CD4-positive, alpha-beta T cell treated with Interleukin-4 for 4 hours (primary cell): ENCODE results near the gene CD2.
"Not testable (repeated sequence)": the region's sequence is repeated elsewhere in the genome, so short reads cannot be mapped to it uniquely, and the experiment has no call there.

ENCODE experiments used
- DNase-seq: peaks from one replicate; pipeline ENCODE4 v3.0.0-alpha.2; 2020

CD2 gene

DNA sequence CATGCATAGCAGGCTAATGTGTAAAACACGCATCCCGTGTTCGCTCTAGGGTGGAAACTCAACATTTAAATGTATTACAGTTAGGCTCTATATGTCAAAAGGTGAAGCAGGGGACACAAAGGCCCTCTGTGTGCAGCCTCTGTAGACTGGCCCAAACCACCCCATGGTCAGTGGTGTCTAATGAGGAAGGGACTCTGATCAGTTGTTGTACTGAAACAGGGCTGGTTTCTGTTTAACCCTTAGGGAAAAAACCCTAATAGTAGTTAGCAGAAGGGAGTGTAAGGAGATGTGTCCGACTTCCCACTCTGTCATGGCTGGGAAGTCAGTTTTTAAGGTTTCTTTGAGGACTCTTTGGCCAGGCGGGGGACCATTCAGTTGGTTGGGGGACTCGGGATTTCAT is 21.5 kb upstream of the CD2 start:
- no peak for DNase-seq

DNA sequence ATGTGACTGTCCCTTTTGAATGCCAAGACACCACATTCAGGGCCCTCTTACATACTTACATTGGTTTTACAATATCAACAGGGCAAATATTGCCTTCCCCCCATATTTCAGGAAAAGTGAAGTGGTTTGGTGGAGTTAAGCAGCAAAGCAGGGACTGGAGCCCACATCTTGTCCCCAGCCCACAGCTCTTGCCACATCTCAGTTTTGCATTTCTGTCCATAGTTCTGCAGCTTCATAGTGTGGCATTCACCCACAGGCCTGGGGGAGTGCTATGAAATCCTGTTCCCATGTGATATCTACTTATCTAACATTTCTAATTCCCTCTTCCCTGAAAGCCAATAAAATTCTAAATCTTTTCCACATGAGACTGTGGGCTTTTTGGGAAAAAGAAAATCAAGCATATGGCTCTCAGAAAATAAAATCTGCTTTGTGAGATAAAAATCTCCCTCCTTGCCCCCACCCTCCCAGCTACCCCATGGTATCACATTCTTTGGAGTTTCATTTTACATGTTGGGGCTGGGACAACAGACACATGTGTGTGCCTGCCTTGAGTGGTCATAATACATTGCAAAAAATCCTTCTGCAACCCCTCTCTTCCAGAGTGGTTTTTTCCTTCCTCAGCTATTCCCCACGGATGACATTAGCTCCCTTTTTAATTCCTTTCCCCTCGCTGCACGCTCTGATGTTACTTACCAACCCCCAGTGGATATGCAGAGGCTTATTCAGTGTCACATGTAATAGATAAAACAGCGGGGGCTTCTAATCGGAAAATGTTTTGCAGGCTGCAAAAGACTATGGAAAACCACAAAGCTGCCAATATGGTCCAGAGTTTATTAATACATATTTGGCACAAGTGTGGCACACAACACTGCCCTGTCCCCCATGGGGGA is 20.5 kb upstream of the CD2 start:
- no peak for DNase-seq

DNA sequence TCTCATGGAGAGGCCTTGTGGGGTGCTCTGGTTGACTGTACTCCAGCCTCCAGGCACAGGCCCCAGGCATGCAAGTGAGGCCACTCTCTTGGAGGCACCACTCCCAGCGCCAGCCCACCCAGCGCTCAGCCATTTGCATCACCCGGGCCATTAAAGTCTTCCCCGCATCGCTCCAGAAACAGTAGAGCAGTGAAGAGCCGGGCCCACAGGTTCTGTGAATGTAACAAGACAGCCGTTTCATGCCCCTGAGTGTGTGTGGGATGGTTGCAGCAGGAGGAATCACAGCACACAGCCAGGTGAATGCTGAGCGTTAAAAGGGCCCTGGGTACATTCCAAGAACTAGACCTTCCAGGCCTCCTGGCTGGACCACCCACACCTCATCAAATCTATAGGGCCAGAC is 19.0 kb upstream of the CD2 start:
- DNase-seq = no peak

DNA sequence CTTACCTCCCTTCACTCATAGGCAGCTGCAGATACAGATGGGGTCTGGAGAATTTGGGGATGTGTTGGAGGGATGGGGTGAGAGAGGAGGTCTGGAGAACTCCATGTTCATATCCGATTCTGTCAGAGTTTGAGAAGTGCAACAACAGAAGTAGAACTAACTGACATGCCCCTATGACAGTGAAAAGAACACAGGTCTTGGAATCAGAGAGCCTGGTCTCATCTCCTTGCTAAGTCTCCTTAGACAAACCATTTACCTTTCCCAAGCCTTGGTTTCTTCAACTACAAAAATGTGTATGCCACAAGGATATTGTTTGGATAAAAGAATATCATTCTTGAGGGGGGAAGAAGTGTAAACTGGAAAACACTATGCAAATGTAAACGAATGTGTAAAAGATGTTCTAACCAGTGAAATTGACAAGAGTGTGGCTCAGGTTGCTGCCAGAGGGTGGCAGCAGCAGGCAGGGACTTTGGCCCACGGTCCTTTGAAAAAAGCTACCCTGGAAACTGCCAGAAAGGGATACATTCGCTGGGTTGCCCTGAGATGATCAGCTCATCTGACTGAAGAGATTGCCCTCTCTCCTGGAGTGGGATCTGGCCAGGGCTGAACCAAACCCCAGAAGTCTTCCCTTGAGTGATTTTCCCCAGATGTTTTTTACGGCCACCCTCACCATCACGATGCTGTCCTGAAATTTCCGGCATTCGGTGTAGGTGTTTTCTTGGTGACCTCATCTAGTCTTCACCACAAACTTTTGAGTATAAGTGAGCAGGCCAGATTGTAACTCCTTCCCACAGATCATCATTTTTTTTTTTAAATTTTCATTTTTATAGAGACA is 17.0 kb upstream of the CD2 start:
- DNase-seq = peak; percentile 84

DNA sequence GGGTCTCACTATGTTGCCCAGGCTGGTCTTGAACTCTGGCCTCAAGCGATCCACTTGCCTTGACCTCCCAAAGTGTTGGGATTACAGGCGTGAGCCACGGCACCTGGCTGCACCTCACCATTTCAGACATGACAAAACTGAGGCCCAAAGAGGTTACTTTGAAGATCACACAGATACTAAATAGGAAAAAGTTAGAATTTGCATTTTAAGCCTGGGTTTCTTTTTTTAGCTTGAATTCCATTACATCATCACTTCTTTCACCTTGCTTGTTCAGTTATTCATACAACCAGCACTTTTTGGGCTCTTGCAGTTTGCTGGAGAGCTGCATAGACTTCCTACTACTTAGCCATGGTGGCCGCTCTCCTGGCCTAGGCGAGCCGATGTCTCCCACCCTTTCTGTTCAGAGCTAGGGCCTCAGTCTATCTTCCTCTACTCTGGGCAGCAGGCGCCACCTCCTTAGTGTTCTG is 16.3 kb upstream of the CD2 start:
- DNase-seq = peak; percentile 75

DNA sequence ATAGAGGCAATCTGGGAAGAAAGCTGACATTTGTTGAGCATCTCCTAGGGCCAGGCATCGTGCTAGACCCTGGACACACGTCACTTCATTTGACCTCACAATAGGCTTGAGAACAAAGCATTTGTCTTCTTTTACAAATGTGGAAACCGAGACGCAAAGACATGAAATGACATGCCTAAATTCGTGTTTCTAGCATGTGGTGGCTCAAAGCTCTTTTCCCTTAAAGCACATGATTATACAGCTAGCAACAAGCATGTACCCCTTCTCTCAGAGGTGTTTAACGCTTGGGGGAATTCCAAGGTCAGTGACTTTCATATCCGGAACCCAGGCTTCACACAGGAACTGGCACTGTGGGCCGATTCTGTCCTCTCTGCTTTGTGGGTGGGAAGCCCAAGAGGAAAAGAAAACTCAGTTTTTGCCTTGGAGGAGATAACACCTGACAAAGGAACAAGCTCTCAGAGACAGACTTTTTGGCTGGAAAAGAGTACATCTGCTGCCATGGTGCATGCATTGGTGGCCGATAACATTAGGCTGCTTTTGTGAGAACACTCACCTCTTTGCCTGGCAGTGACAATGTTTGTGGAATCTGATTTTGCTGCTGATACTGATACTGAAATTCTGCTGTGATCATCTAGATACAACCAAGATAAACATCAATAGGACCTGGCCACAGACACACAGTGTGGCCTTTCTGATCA is 15.4 kb upstream of the CD2 start:
- peak; percentile 90 for DNase-seq

DNA sequence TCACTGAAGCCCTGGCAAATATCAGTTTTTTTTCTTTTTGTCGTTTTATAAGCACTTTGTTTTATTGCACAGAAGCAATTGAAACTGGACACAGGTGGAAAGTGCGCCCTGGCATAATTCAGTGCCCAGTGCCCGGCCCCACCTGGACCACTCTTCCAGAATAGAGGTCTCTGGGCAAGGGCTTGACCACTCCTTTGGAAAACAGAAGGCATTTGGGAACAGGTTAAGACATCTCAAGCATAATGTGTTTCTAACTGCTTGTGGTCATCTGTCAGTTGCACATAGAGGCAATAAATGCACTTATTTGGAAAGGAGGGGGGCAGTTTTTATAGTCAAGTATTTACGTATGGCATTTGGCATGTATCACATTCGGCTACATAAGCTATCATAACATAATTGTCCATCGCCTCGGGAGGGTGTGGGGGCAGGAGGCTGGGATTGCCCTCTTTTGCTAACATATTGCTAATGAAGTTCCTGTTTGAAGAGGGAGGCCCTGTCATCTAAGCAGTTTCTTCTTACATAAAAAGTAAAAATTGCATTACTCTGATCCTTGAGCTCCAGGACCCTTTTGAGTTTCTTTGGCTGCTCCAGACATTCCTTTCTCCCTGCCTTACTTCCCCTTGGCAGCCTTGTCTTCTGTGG is 14.7 kb upstream of the CD2 start:
- DNase-seq = no peak

DNA sequence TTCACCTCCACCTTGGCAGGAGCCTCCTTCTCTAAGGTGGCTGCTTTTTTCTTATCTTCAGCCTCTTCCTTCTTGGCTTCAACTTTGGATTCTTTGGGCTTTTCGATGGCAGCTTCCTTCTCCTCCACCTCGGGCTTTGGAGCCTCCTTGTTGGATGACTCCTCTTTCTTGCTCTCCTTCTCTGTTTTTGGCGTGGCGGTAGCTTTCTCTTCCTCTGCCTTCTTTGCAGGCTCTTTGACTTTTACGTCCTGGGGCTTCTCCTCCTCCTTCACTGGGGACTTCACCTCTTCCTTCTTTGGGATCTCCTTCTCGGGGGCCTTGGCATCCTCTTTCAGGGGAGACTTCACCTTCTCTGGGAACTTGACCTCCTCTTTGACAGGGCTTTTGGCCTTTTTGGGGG is 13.9 kb upstream of the CD2 start:
- DNase-seq = no peak

DNA sequence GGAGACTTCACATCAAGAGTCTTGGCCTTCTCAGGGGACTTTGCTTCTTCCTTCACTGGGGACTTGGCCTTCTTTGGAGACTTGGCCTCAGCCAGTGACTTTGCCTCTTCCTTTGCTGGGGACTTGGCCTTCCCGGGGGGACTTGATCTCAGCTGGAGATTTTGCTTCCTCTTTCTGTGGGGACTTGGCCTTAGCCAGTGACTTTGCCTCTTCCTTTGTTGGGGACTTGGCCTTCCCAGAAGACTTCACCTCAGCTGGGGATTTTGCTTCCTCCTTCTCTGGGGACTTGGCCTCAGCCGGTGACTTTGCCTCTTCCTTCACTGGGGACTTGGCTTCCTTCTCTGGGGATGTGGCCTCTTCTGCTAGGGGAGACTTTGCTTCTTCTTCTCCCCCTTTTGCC is 13.5 kb upstream of the CD2 start:
- no peak for DNase-seq

DNA sequence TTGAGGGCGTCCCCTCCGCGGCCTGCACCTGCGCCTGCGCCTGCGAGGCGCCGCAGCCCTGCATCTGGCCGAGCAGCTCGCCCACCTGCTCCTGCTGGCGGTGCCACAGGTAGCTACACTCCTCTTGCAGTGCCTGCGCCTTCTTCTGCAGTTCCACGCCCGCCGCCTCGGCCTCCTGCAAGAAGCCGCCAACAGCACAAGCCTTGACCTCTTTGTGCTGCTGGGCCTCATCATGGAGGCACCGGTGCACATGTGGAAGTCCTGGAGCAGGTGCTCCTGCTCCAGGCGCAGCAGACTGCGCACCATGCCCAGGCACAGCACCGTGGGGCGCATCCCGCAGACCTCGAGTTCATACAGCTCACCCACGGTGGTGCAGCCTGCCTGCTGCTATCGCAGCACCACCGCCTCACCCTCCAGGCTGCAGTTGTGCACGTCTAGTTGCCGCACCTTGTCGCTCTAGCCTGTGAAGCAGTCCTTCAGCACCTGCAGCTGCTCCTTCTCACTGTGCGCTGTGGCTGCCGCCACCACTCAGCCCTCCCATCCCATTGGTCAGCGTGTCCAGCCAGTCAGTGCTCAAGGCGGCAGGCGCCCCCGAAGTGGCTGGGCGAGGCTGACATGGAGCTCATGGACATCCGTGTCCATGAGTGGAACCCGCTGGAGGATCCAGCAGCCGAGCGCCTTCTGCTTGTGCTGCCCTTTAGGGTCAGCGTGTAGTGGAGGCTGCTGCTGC is 12.2 kb upstream of the CD2 start:
- DNase-seq = no peak

DNA sequence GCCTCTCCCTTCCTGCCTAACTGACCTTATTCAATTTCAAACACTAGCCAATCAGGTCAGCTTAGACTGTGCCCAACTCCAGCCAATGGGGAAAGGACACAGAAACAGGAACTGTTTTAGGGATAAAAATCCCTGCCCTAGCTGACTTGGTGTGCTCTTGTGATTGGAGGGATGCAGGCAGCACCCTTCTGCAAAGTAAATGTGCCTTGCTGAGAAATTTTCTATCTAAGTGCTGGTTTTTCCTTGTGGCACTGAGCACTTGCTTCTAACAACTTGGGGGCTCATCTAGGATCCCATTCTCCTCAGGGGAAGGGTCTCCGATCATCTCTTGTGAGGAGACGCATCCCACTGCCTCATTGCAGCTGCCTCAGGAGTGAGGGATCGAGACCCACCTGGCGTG is 10.7 kb upstream of the CD2 start:
- no peak for DNase-seq

DNA sequence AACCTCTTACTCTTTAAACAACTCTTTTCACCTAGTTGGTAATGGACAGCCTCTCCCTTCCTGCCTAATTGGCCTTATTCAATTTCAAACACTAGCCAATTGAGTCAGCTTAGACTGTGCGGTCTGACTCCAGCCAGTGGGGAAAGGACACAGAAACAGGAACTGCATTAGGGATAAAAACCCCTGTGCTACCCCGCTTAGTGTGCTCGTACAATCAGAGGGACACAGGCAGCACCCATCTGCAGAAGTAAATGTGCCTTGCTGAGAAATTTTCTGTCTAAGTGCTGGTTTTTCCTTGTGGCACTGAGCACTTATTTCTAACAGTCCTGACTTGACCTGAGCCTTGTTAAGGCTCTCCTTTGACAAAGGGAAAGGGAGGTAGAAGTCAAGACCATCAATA is 6.0 kb upstream of the CD2 start:
- no peak for DNase-seq

DNA sequence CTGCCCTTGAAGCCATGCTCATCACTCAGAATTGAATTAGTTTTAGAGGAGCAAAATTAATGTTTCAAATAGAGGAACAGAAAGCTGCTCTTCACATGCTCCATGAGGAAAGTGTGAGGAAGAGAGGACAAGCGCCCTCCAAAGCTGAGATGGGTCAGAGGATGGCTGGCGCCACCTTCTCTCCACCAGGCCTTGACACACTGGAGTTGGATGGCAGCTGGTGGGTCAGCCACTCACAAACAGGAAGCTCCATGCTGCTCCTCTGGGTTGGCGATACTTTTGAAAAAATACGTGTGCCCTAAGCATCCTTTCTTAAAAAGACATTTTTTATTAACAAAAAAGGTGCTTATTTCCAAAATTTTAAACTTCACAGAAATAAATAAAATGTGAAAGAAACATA is 3.1 kb upstream of the CD2 start:
- DNase-seq = no peak

DNA sequence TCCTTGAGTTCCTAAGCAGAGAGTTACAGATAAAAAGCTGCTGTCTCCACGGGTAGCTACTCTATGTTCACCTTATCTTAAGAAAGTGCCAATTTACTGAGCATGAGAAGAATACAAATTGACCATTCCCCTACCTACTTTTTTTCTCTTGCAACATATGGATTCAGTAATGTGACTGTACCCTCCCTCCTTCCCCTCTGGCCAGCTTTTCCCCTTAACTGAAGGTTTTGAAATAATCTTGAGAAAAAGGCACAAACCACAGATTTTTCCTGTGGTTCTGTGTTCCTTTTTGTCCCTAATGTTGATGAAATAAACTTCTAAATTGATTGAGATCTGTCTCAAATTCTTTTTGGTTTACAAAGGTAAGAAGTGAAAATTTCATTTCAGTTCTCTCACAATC is 2.6 kb upstream of the CD2 start:
- DNase-seq = no peak

DNA sequence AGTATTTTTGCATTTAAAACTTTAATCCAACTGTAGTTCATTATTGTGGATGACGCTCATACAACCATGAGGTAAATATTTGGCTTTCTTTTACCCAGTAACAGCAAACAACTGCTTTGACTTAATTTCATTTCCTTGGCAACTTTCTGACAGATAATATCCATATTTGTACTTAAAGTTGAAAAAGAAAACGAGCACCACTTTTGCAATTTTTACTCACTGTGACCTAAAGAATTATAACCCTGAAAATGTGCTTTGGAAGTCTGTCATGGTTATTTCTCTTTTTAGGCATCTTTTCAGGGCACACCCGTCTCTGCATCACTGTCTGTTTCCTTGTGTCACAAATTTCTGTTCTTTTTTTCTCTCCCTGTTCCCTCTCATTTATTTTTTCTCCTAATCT is 918 bp upstream of the CD2 start:
- no peak for DNase-seq

DNA sequence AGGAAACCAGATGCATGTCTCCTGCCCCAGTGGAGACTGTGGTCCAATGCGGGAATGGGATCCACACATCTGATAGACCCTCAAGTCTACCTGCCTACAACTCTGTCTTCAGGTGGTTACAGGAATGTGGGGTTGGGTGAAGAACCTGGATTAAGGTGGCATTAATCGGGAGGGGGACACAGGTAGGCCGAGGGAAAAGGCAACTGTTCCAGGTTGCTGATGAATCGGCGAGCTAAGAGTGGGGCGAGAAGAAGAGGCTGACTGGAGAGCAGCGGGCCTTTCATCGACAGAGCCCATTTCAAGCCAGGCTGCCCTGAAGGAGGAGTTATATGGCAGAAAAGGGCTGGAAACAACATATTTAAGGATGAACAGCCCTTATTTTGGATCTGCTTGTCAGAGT is 836 bp downstream of the CD2 start:
- no peak for DNase-seq

DNA sequence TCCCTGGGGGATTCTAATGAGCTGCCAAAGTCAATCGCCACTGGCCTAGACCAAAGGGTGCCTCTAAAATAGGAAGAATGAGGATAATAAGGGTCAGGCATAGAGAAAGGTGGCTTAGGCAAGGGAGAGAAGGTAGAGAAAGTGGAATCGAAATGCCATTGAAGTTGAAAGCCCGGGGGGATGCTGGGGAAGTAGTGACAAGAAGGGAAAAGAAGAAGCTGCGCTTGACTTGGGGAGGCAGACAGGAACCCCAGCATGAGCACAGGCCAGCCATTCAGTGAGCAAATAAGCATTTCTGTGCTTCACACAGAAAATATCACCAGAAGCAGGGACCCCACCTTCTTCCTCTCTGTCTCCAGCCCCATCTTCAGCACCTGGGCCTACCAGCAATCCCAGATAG is 1.5 kb downstream of the CD2 start:
- no peak for DNase-seq

DNA sequence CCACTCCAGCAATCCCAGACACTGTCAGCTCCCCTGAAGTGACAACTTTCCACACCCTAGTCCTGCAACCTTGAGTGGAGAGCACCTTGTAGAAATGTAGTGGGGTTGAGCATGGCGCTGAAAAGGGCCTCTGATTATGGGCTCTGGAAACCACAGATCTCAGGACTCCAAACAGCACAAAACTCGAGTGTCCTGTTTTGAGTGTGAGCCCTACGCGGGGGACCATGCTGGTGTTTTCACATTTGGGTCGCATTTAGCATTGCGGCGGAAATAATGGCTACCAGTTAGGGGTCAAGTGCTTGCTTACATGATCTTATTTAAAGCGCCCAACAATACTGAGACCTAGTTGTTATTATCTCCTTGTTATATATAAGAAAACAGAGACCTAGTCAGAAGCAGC is 1.9 kb downstream of the CD2 start:
- DNase-seq = not testable (repeated sequence)

DNA sequence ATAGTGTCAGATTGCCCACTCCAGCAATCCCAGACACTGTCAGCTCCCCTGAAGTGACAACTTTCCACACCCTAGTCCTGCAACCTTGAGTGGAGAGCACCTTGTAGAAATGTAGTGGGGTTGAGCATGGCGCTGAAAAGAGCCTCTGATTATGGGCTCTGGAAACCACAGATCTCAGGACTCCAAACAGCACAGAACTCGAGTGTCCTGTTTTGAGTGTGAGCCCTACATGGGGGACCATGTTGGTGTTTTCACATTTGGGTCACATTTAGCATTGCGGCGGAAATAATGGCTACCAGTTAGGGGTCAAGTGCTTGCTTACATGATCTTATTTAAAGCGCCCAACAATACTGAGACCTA is 4.2 kb downstream of the CD2 start:
- not testable (repeated sequence) for DNase-seq

DNA sequence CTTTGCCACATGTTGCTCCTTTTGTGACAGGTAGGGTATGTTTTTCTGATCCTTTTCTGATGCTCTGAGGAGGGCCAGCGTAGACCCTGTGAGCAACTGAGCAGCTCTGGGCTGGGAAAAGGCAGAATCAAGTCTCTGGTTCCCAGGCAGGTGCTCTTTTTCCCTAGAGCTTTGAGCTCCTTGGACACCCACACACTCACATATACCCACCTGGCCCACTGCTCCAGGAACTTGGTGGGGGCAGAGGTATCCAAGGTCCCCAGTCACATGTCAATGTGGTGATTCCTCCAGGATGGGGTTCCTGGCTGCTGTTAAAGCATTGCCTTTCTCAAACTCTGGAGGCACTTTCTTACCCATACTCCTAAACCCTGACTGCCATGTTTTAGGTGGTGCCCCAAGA is 5.4 kb downstream of the CD2 start:
- no peak for DNase-seq

DNA sequence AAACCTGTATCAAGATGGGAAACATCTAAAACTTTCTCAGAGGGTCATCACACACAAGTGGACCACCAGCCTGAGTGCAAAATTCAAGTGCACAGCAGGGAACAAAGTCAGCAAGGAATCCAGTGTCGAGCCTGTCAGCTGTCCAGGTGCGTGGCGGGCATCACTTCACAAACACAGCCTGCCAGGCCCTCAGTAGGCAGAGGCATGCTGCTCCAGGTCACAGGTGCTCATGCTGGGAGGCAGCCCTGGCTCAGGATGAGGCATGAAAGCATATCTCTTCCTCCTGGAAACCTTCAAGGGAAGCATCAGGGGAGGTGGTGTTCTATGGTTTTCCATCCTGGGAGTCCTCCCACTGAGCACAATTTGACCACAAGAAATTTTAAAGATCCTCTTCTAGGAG is 6.3 kb downstream of the CD2 start:
- no peak for DNase-seq

DNA sequence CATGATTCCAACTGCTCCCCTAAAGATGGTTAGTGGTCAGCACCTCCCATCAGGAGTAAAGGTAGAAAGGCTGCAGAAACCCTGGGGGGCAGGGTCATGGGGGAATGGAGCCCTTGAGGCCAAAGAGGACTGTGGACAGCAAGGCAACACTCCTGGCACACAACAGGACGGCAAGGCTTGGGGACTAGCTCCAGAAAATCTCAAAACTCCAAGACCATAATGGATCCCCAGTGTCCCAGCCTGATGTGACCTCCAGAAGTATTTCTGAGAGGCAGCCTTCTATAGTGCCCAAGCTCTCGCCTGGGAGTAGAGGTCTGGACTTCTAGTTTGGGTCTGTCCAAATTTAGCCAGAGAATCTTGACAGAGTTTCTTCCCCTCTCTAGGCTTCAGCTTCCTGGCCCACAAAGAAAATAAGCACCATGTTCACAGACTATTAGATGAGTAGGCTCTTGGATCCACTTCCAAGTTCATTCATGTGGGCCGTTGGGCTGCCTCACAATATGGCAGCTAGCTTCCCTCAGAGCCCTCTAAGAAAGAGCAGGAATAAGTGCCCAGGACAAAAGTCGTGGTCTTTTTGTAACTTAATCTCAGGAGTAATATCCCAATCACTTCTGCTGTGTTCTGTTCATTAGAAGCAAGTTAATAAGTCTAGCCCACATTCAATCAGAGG is 6.9 kb downstream of the CD2 start:
- DNase-seq = no peak
